Measurements from ENCODE around the gene CDCA8. TPM values are rescaled to one million over a fixed set of nuclear protein-coding genes. Genes with fewer than 3 reads are reported as not detected.

The CDCA8 gene
- total and polyA plus RNA-seq, 2 of the 4 experiments (the other 2 are of a cell fraction): 5.9 to 25.7 TPM

DNA sequence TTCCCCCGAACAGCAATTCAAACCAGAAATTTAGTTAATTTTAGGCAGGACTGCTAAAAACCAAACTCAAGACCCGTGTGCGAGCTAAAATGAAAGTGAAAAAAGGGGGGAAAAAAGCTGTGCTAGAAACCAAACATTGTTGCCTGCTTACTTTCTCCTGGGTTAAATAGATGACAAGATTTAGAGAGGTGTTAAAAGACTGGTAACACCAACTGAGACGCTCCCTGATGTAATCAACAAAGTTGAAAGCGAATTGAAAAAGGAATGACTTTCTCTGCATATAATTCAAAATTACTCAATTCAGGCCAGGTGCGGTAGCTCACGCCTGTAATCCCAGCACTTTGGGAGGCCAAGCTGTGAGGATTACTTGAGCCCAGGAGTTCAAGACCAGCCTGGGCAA is 6.8 kb downstream of the CDCA8 start:
- Histone ChIP-seq H4K91ac (ENCODE audit: insufficient read depth, low read depth, low read length) (no peak overlapping the region), H3K23ac (ENCODE audit: low read depth, low read length) (no peak overlapping the region), H3K79me1 (ENCODE audit: low read depth in 1 of 2, low read length in 2 of 2) (peaks cover 20 to 26% of the 10 kb centered on the region in 2 experiments), H2AK5ac (ENCODE audit: low read depth, low read length) (no peak overlapping the region), H3K9me1 (ENCODE audit: insufficient read depth, low read length) (no peaks in the 10 kb centered on the region), H3K27me3 (ENCODE audit: control insufficient read depth, insufficient read depth, low read length) (no peaks in the 10 kb centered on the region), H3K4ac (ENCODE audit: low read depth, low read length) (no peak overlapping the region), H3K14ac (replicated peaks; ENCODE audit: low read depth, low read length) (no peak overlapping the region), H4K8ac (ENCODE audit: low read depth in 2 of 2, low read length in 2 of 2) (no peak overlapping the region), H2BK120ac (ENCODE audit: low read depth, low read length) (no peak overlapping the region), H3K56ac (ENCODE audit: extremely low read depth, insufficient read depth, low read length) (no peak overlapping the region), H3K4me2 (ENCODE audit: low read depth, low read length) (no peak overlapping the region), H2BK5ac (ENCODE audit: low read depth, low read length, poor library complexity, severe bottlenecking) (no peak overlapping the region), H3K9ac (ENCODE audit: low read depth, low read length) (no peak overlapping the region), H3K36me3 (ENCODE audit: control insufficient read depth, insufficient read depth, low read length) (peaks cover 13% of the 10 kb centered on the region), H2AFZ (replicated peaks; ENCODE audit: low read length, poor library complexity) (no peak overlapping the region), H3K4me1 (ENCODE audit: control insufficient read depth, insufficient read depth, low read length) (no peaks in the 10 kb centered on the region), H2BK20ac (ENCODE audit: low read depth, low read length) (no peak overlapping the region), H4K5ac (ENCODE audit: low read depth, low read length) (no peak overlapping the region), H3K27ac (ENCODE audit: insufficient read depth, low read length) (no peak overlapping the region), H3K9me3 (ENCODE audit: control insufficient read depth, insufficient read depth, low read length) (no peaks in the 10 kb centered on the region), H3K4me3 (ENCODE audit: insufficient read depth, low read depth, low read length) (no peak overlapping the region), H3K18ac (ENCODE audit: low read depth, low read length) (no peak overlapping the region), H2BK15ac (ENCODE audit: low read depth, low read length) (no peak overlapping the region), H2AK9ac (replicated peaks; ENCODE audit: low read depth, low read length, poor library complexity) (no peak overlapping the region), H4K20me1 (ENCODE audit: insufficient read depth, low read length) (no peaks in the 10 kb centered on the region)
- in situ Hi-C loops (cut with MboI; ENCODE audit: low sequenced_read_pairs) (no loop called here), intact Hi-C loops (cut with micrococcal nuclease) (no loop called here), dilution Hi-C loops (cut with HindIII; ENCODE audit: low sequenced_read_pairs, unreplicated experiment) (no loop called here)
- ChIA-PET POLR2A (ENCODE audit: unreplicated experiment) (no interaction called here), CTCF (interaction anchor here (0.7 kb wide), 1 partner anchor 21 kb away, joined by 3 read pairs; no protein-coding TSS in a partner anchor)
- BruUV-seq (replicated peaks): no TSS peak
- ATAC-seq (ENCODE audit: low read depth): no peak
- no peak for DNase-seq
- TF ChIP-seq RFX5 (IDR thresholded peaks at IDR 0.05; ENCODE audit: low read depth, low read length) (no peak), MAZ (IDR thresholded peaks at IDR 0.05; ENCODE audit: borderline replicate concordance, low read depth, low read length) (no peak), POLR2A (IDR thresholded peaks at IDR 0.05; ENCODE audit: low read depth, low read length) (no peak), FOS (IDR thresholded peaks at IDR 0.05; ENCODE audit: low read depth, low read length) (no peak), SMC3 (IDR thresholded peaks at IDR 0.05; ENCODE audit: low read depth, low read length) (no peak), BHLHE40 (IDR thresholded peaks at IDR 0.05; ENCODE audit: low read depth, low read length) (no peak), RAD21 (IDR thresholded peaks at IDR 0.05; ENCODE audit: low read length) (no peak), MXI1 (IDR thresholded peaks at IDR 0.05; ENCODE audit: borderline replicate concordance, low read depth, low read length) (no peak), NFE2L2 (IDR thresholded peaks at IDR 0.05; ENCODE audit: low read depth, low read length) (no peak), CEBPB (IDR thresholded peaks at IDR 0.05; ENCODE audit: low read depth, low read length) (no peak), CHD1 (IDR thresholded peaks at IDR 0.05; ENCODE audit: low read depth, low read length) (no peak)
- TF ChIP-seq, protein P1, sequence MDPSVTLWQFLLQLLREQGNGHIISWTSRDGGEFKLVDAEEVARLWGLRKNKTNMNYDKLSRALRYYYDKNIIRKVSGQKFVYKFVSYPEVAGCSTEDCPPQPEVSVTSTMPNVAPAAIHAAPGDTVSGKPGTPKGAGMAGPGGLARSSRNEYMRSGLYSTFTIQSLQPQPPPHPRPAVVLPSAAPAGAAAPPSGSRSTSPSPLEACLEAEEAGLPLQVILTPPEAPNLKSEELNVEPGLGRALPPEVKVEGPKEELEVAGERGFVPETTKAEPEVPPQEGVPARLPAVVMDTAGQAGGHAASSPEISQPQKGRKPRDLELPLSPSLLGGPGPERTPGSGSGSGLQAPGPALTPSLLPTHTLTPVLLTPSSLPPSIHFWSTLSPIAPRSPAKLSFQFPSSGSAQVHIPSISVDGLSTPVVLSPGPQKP (IDR thresholded peaks at IDR 0.05; ENCODE audit: borderline replicate concordance, low read depth, low read length): no peak
- TF ChIP-seq, protein P2, sequence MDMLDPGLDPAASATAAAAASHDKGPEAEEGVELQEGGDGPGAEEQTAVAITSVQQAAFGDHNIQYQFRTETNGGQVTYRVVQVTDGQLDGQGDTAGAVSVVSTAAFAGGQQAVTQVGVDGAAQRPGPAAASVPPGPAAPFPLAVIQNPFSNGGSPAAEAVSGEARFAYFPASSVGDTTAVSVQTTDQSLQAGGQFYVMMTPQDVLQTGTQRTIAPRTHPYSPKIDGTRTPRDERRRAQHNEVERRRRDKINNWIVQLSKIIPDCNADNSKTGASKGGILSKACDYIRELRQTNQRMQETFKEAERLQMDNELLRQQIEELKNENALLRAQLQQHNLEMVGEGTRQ (IDR thresholded peaks at IDR 0.05; ENCODE audit: low read depth, low read length): no peak
- no CpG with 5 or more reads among the region's 7 CpGs for WGBS, 2 experiments (ENCODE audit: extremely low coverage in 2 of 2, insufficient read length in 1 of 2)

Data from IMR-90 (cell line).